DMS53 (cell line): ENCODE data around the gene SAXO2.
"Not testable (repeated sequence)": the region's sequence is repeated elsewhere in the genome, so short reads cannot be mapped to it uniquely, and the experiment has no call there.

ENCODE experiments used
- DNase-seq: peaks from one replicate; lab custom pipeline; 2025; lab: John Stamatoyannopoulos, UW

The SAXO2 gene

GRCh38 chr15:82262422-82263026, at the start of gene SAXO2, which contains the start of gene EFL1:
Gene SAXO2 (plus strand): TSS chr15:82262818. CDS start chr15:82262880, 62 bp downstream.
Gene EFL1 (minus strand): TSS chr15:82262734. CDS start chr15:82261778, 956 bp downstream.
- DNase-seq: peak; percentile 96

GRCh38 chr15:82216092-82216491, 46.5 kb upstream of the SAXO2 start:
- DNase-seq: not testable (repeated sequence)

- peak; percentile 43 for DNase-seq
These were observed 41.1 kb upstream of the SAXO2 start for GRCh38 chr15:82221535-82221934.

- DNase-seq: no peak
These were observed 33.9 kb upstream of the SAXO2 start for GRCh38 chr15:82228750-82229149.

GRCh38 chr15:82231233-82231632, 31.4 kb upstream of the SAXO2 start:
- no peak for DNase-seq

GRCh38 chr15:82231842-82232241, 30.8 kb upstream of the SAXO2 start:
- peak; percentile 1 for DNase-seq

GRCh38 chr15:82237944-82238534, 24.6 kb upstream of the SAXO2 start:
- DNase-seq: not testable (repeated sequence)

GRCh38 chr15:82239685-82240391, 22.8 kb upstream of the SAXO2 start:
- no peak for DNase-seq

- not testable (repeated sequence) for DNase-seq
These were observed 20.6 kb upstream of the SAXO2 start for GRCh38 chr15:82241836-82242499.

GRCh38 chr15:82243644-82244043, 19.0 kb upstream of the SAXO2 start:
- DNase-seq: not testable (repeated sequence)

- DNase-seq: not testable (repeated sequence)
These were observed 16.7 kb upstream of the SAXO2 start for GRCh38 chr15:82245956-82246355.

- not testable (repeated sequence) for DNase-seq
These were observed 14.4 kb upstream of the SAXO2 start for GRCh38 chr15:82248261-82248660.

GRCh38 chr15:82261566-82262421, 824 bp upstream of the SAXO2 start:
- DNase-seq: peak; percentile 83

GRCh38 chr15:82263350-82263749, 732 bp downstream of the SAXO2 start:
- DNase-seq: peak; percentile 95

GRCh38 chr15:82267137-82267536, 4.5 kb downstream of the SAXO2 start:
- DNase-seq: not testable (repeated sequence)

- peak; percentile 49 for DNase-seq
These were observed 5.8 kb downstream of the SAXO2 start for GRCh38 chr15:82268454-82268853.

GRCh38 chr15:82272154-82272553, 9.5 kb downstream of the SAXO2 start:
- DNase-seq: no peak

- DNase-seq: no peak
These were observed 12.8 kb downstream of the SAXO2 start for GRCh38 chr15:82275410-82275809.

- not testable (repeated sequence) for DNase-seq
These were observed 18.7 kb downstream of the SAXO2 start for GRCh38 chr15:82281276-82281675.

GRCh38 chr15:82282386-82282785, 19.8 kb downstream of the SAXO2 start:
- not testable (repeated sequence) for DNase-seq

- DNase-seq: not testable (repeated sequence)
These were observed 21.8 kb downstream of the SAXO2 start for GRCh38 chr15:82284381-82284780.
